DOHH2 (cell line): ENCODE results near the gene OR10A6.

ENCODE experiments used
- H3F3A ChIP-seq: fragments of 200-600 bp; sonication (generic), shearing (Covaris generic); 2 replicates; pipeline ENCODE4 v1.6.0; 2016; ENCODE audit warnings: antibody characterized with exemption, mild to moderate bottlenecking; ENCODE audit not compliant: control insufficient read depth, insufficient read depth
- H3K27ac ChIP-seq: fragments of 200-600 bp; sonication (generic); 2 replicates; pipeline ENCODE4 v1.5.1; 2014; ENCODE audit warnings: low read depth, mild to moderate bottlenecking, low read length, moderate library complexity
- H3K27me3 ChIP-seq: fragments of 200-600 bp; sonication (generic); 2 replicates; pipeline ENCODE4 v1.6.1; 2014; ENCODE audit warnings: mild to moderate bottlenecking, low read length, mixed read lengths; ENCODE audit not compliant: control insufficient read depth
- H3K36me3 ChIP-seq: fragments of 200-600 bp; sonication (generic); 2 replicates; pipeline ENCODE4 v1.6.1; 2014; ENCODE audit warnings: mild to moderate bottlenecking, low read length, moderate library complexity, mixed read lengths; ENCODE audit not compliant: control insufficient read depth
- H3K4me1 ChIP-seq: fragments of 200-600 bp; sonication (generic); 2 replicates; pipeline ENCODE4 v1.6.1; 2014; ENCODE audit warnings: mild to moderate bottlenecking, low read length, mixed read lengths; ENCODE audit not compliant: control insufficient read depth
- H3K4me2 ChIP-seq: fragments of 200-600 bp; sonication (generic); 2 replicates; pipeline ENCODE4 v1.6.0; 2014; ENCODE audit warnings: mild to moderate bottlenecking, low read length, moderate library complexity
- H3K4me3 ChIP-seq: fragments of 200-600 bp; sonication (generic); 2 replicates; pipeline ENCODE4 v1.5.1; 2014; ENCODE audit warnings: mild to moderate bottlenecking, low read length, mixed read lengths
- H3K79me2 ChIP-seq: fragments of 200-600 bp; sonication (generic); 2 replicates; pipeline ENCODE4 v1.6.1; 2014; ENCODE audit warnings: mild to moderate bottlenecking, low read length, mixed read lengths; ENCODE audit not compliant: control insufficient read depth
- H3K9me2 ChIP-seq: fragments of 200-600 bp; sonication (generic); replicated peaks from 2 replicates; pipeline ENCODE4 v1.6.1; 2014; ENCODE audit warnings: mild to moderate bottlenecking, low read length, mixed read lengths; ENCODE audit not compliant: control insufficient read depth
- H3K9me3 ChIP-seq: fragments of 200-600 bp; sonication (generic); 2 replicates; pipeline ENCODE4 v1.6.1; 2014; ENCODE audit warnings: antibody characterized with exemption, low read length, mixed read lengths; ENCODE audit not compliant: control insufficient read depth, insufficient read depth
- H4K20me1 ChIP-seq: fragments of 200-600 bp; sonication (generic); 2 replicates; pipeline ENCODE4 v1.6.0; 2014; ENCODE audit warnings: low read depth, mild to moderate bottlenecking, antibody characterized with exemption, low read length, moderate library complexity; ENCODE audit not compliant: control insufficient read depth, insufficient read depth
- CTCF ChIP-seq: fragments of 200-600 bp; sonication (generic); IDR thresholded peaks from one replicate; pipeline ENCODE4 v1.5.1; 2014; ENCODE audit warnings: antibody characterized with exemption, mild to moderate bottlenecking, low read depth, low read length; ENCODE audit not compliant: poor library complexity, severe bottlenecking
- EZH2phosphoT487 ChIP-seq: fragments of 200-600 bp; sonication (generic); IDR thresholded peaks from 2 replicates; pipeline ENCODE4 v1.6.1; 2017; ENCODE audit warnings: borderline replicate concordance, mild to moderate bottlenecking, antibody characterized with exemption, low read length, moderate library complexity, mixed read lengths

The OR10A6 gene

GRCh38 chr11:7936615-7937014 is 5.5 kb upstream of the OR10A6 start:
- Histone ChIP-seq H3K9me3 (peaks cover 2% of the 10 kb centered on the region; the same call in 1 of the 2 replicates), H3K36me3 (no peaks in the 10 kb centered on the region), H3K4me3 (no peak overlapping the region), H3K4me1 (peaks cover 21% of the 10 kb centered on the region), H4K20me1 (no peaks in the 10 kb centered on the region), H3K27me3 (no peaks in the 10 kb centered on the region), H3K79me2 (no peaks in the 10 kb centered on the region), H3K4me2 (no peak overlapping the region), H3K27ac (no peak overlapping the region), H3K9me2 (no peaks in the 10 kb centered on the region; the same call in 1 of the 2 replicates), H3F3A (no peaks in the 10 kb centered on the region)
- TF ChIP-seq CTCF (no peak), EZH2phosphoT487 (no peak)

- no peak overlapping the region for H3K4me3 ChIP-seq
These were observed 3.4 kb downstream of the OR10A6 start for GRCh38 chr11:7927635-7928034.

GRCh38 chr11:7924536-7924935 is 6.5 kb downstream of the OR10A6 start:
- Histone ChIP-seq H3K4me3 (no peak overlapping the region), H3K9me2 (no peaks in the 10 kb centered on the region), H3K27me3 (no peaks in the 10 kb centered on the region), H3F3A (no peaks in the 10 kb centered on the region), H3K9me3 (peaks cover 6% of the 10 kb centered on the region; the same call in 1 of the 2 replicates), H3K4me1 (no peaks in the 10 kb centered on the region), H3K4me2 (no peak overlapping the region), H3K27ac (no peak overlapping the region), H4K20me1 (no peaks in the 10 kb centered on the region), H3K79me2 (no peaks in the 10 kb centered on the region), H3K36me3 (no peaks in the 10 kb centered on the region)
- TF ChIP-seq EZH2phosphoT487, result no peak
- TF ChIP-seq CTCF, result no peak

More at GRCh38 chr11:7927635-7928034, 3.4 kb downstream of the OR10A6 start:
- H3K27me3 ChIP-seq, result no peaks in the 10 kb centered on the region
- H3K79me2 ChIP-seq, result no peaks in the 10 kb centered on the region
- H3K4me2 ChIP-seq, result no peak overlapping the region
- H3K36me3 ChIP-seq, result no peaks in the 10 kb centered on the region
- no peak overlapping the region for H3K27ac ChIP-seq
- no peaks in the 10 kb centered on the region for H3F3A ChIP-seq
- H3K9me2 ChIP-seq, result no peaks in the 10 kb centered on the region
- no peaks in the 10 kb centered on the region for H4K20me1 ChIP-seq
- H3K9me3 ChIP-seq, result peaks cover 6% of the 10 kb centered on the region; the same call in 1 of the 2 replicates
- no peak for TF ChIP-seq EZH2phosphoT487
- no peak for TF ChIP-seq CTCF
- H3K4me1 ChIP-seq, result no peaks in the 10 kb centered on the region

- Histone ChIP-seq H3K27me3 (no peaks in the 10 kb centered on the region), H3K4me1 (no peaks in the 10 kb centered on the region), H3K4me3 (no peak overlapping the region), H3F3A (no peaks in the 10 kb centered on the region), H3K79me2 (no peaks in the 10 kb centered on the region), H3K4me2 (no peak overlapping the region), H3K27ac (no peak overlapping the region), H3K9me2 (no peaks in the 10 kb centered on the region), H4K20me1 (no peaks in the 10 kb centered on the region), H3K36me3 (no peaks in the 10 kb centered on the region), H3K9me3 (no peaks in the 10 kb centered on the region)
- no peak for TF ChIP-seq EZH2phosphoT487
- TF ChIP-seq CTCF, result no peak
These were observed 12.9 kb downstream of the OR10A6 start for GRCh38 chr11:7918141-7918540.
